HG03521 (cell line): ENCODE results near the gene RRBP1.

Source experiments
- ATAC-seq: cut with Tn5 transposase; IDR thresholded peaks from one replicate; pipeline ENCODE4 v1.9.1; 2021; ENCODE audit warnings: mild to moderate bottlenecking, moderate library complexity; ENCODE audit not compliant: unreplicated experiment

RRBP1 gene

GRCh38 chr20:17613328-17614175, 68.5 kb downstream of the RRBP1 start:
- no peak for ATAC-seq

- no peak for ATAC-seq
These were observed 69.1 kb downstream of the RRBP1 start for GRCh38 chr20:17612992-17613327.

DNA sequence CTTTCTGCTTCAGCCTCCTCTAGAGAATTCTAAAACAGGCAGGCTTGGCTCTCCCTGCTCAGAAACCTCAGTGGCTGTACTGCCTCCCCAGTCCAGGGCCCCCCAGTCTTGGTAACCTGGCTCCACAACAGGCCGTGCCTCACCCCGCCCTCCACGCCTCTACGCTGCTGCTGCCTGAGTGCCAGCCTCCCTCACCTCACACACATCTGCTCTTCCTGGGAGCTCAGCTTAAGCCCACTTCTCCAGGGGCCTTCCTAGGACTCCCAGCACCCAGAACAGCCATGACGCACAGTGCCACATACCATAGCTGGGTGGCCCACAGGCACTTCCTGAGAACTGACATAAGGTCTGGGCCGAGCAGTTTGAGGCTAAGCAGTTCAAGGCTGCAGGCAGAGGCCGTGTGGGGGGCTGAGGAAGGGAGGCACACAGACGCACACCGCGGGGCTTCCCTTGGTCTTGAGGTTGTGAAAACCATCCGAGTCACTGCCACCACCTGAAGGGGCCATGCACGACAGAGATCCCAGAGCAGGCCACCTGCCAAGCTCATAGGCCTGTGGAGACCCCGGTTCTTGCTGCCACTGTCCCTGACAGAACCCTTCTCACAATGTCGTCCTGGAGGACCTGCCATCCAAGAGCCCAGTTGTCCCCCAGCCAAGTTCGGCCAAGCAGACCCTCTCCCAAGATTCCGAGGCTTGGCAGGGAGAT, 69.6 kb downstream of the RRBP1 start:
- no peak for ATAC-seq

DNA sequence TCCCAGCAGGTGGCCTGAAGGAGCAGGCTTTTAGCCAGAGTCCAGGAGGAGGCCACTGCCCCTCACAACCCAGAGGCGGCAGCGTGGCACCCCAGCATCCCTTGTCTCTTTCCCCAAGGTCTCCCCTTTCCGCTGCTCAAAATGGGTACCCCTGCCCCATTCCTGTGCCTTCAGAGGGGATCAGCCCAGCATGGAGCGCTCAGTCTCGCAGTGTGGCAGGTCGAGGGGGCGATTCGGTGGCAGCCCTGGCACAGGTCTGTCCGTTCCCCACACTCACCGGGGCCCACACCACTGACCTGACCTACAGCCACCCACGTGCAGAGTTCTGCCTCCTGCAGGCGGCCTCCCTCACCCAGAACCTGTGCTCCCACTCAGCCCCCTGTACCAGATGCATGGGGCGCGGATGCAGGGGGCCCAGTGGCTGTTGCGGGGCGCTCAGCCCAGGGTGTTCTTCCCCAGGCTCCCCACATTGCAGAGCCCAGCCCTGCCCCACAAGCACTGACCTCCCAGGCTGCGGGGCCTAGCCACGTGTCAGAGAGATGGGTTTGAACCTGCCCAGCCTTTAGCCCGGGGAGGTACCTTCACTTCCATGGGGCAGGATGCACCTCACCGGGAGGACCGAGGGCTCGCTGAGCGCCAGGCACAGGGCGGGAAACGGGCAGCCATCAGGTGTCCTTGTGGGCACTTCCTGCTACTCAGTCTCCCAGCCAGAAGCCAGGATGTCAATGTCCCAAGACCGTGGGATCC, 70.3 kb downstream of the RRBP1 start:
- no peak for ATAC-seq

GRCh38 chr20:17611290-17611539, 70.8 kb downstream of the RRBP1 start:
- ATAC-seq: no peak

GRCh38 chr20:17610566-17611289, 71.3 kb downstream of the RRBP1 start:
- no peak for ATAC-seq

DNA sequence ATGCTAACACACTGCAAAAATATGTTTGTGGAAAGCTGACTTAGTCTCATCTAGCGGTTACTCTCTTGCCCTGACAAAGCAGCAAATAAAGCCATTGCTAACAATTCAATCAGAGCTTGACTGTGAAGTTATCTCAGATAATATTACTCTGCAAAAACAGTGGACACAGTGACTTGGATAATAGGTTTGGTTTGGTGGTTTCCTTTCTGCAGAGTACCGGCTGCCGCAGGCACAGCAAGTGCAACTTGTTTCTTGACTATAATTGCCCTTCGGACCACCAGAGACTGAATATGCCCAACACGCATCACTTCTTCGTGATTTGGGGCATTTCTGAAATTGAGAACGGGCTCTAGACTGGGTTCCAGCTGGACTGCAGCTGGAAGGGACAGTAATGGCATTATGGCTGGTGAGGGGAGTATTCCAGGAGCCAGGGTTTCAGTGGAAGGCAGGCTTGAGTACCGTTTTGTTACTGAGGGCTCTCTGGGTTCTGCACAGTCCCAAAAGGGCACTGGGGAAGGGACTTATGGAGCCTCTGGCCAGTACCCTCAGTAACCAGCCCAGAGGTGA, 72.1 kb downstream of the RRBP1 start:
- ATAC-seq: no peak

DNA sequence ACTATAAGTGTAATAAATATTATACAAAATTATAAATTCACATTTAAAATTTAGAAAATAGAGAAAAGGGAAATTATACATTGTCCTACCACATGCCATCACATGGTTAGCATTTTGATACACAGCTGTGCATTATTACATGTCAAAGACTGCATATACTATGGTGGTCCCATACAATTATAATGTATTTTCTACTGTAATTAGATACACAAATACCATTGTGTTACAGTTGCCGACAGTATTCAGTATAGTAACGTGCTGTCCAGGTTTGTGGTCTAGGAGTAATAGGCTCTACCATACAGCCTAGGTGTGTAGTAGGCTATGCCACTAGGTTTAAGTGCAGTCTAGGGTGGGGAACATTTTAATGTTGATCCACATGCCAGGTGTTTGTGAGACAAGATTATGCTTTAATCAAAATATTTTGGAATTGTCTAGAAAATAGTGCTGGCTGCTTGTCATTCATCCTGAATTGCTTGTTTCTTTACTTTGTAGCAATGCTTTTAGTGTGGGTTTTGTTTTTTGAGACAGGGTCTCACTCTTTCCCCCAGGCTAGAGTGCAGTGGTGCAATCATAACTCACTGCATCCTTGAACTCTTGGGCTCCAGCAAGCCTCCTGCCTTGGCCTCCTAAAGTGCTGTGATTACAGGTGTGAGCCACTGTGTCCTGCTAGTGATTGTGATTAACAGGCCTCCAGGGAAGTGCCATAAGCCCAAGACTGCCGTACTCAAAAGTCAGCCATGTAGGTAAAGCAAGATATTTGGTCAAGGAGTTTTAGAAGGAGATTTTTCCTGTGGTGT, 73.1 kb downstream of the RRBP1 start:
- no peak for ATAC-seq

- ATAC-seq: no peak
These were observed 76.0 kb downstream of the RRBP1 start for GRCh38 chr20:17606001-17606400.

DNA sequence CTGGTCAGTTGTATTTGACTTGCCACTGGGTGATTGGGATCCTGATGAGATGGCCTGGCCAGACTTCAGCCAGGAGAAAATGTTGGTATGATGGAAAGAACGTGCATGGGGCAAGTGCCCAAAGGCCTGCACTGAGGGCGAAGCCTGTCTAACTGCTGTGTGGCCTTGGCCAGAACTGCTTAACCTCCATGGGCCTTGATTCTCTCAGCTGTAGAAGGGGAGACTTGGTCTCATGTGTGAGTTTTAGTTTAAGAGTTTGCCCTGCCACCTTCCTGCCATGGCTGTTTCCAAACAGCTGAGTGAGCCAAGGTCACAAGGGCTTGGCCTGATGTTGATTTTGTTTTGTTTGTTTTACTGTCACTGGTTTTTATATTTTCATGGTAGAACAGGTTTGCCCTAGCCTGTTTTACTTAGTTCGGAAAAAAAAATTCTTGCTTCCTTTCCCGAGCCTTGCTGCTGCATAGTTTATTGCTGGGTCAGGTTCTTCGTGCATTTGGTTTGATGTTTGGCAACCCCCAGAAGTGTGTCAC, 76.8 kb downstream of the RRBP1 start:
- no peak for ATAC-seq

GRCh38 chr20:17602493-17602892, 79.5 kb downstream of the RRBP1 start:
- no peak for ATAC-seq

DNA sequence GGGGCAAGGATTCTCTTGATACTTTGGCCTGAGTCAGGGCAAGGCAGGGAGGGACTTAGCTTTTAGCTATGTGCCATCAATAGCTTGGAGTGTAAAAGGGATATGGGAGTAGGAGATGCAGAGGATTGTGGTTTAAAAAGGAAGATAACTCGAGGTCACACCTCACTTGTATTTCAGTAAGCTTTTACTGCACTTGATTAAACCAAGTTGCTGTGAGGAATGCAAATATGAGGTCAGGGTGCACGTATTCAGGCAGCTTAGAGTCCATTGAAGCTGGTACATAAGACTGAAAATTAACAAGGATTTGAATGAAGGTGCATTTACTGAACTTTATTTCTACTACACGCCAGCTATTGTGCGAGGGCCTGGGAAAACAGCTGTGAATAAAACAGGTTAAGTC, 80.1 kb downstream of the RRBP1 start:
- no peak for ATAC-seq

- ATAC-seq: no peak
These were observed 84.0 kb downstream of the RRBP1 start for GRCh38 chr20:17598013-17598550.

GRCh38 chr20:17595856-17596255, 86.2 kb downstream of the RRBP1 start:
- ATAC-seq: no peak

- ATAC-seq: no peak
These were observed 87.6 kb downstream of the RRBP1 start for GRCh38 chr20:17594443-17594842.

- no peak for ATAC-seq
These were observed 88.1 kb downstream of the RRBP1 start for GRCh38 chr20:17593902-17594301.

DNA sequence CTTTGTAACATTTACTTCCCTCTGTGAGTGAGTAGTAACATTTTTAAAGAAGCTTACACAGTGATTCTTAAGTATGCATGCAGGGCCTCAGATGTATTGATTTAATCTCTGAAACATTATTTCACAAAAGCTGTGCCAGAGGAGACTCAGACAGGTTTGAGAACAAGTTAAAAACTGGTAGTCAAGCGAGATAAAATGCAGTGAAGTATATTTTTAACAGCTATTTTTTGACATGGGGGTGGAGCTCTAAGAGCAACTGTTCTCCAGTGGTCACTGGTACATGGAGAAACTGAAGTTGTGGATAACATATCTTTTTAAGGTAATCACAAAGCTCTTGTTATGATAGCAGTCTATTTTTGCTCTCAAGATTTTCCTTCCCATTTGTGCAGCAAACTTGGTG, 91.8 kb downstream of the RRBP1 start:
- no peak for ATAC-seq

DNA sequence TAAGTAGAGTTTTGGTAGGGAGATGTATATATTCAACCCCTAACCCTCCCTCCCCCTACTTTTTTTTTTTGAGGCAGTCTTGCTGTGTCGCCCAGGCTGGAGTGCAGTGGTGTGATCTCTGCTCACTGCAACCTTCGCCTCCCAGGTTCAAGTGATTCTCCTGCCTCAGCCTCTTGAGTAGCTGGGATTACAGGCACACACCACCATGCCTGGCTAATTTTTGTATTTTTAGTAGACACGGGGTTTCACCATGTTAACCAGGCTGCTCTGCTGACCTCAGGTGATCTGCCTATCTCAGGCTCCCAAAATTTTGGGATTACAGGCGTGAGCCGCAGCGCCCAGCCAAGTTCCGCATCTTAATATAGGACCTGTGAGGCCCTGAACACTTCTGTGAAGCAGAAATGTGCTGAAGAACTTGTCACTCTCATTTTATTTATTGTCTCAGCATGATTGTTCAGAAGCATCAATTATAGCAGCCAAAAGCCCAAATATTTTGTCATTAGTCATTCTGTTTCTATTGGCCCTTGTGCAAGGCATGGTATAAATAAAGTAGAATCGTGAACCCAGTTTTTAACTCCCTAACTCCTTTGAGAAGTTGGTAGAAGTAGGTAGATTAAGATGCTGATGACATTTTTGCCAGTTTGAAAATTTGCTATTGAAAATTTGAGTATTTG, 92.7 kb downstream of the RRBP1 start:
- no peak for ATAC-seq

GRCh38 chr20:17587824-17588223, 94.2 kb downstream of the RRBP1 start:
- no peak for ATAC-seq
